ENCODE data around the gene MALL.
"Not testable (repeated sequence)": the region's sequence is repeated elsewhere in the genome, so short reads cannot be mapped to it uniquely, and the experiment has no call there.

MALL gene

GRCh38 chr2:110097506-110098220 lies 18.0 kb downstream of the MALL start:
- DNase-seq = no peak

GRCh38 chr2:110095994-110096633 lies 19.5 kb downstream of the MALL start:
- no peak for DNase-seq

- not testable (repeated sequence) for DNase-seq
These were observed 20.6 kb downstream of the MALL start for GRCh38 chr2:110094884-110095534.

- DNase-seq = not testable (repeated sequence)
These were observed 21.7 kb downstream of the MALL start for GRCh38 chr2:110093924-110094323.

GRCh38 chr2:110090164-110090563 lies 25.5 kb downstream of the MALL start:
- not testable (repeated sequence) for DNase-seq

- not testable (repeated sequence) for DNase-seq
These were observed 31.9 kb downstream of the MALL start for GRCh38 chr2:110083757-110084156.

- not testable (repeated sequence) for DNase-seq
These were observed 32.5 kb downstream of the MALL start for GRCh38 chr2:110083162-110083561.

GRCh38 chr2:110078104-110078503 lies 37.5 kb downstream of the MALL start:
- DNase-seq = not testable (repeated sequence)

GRCh38 chr2:110075896-110076295 lies 39.7 kb downstream of the MALL start:
- DNase-seq = not testable (repeated sequence)

- not testable (repeated sequence) for DNase-seq
These were observed 45.8 kb downstream of the MALL start for GRCh38 chr2:110069869-110070268.

GRCh38 chr2:110068153-110068552 lies 47.5 kb downstream of the MALL start:
- DNase-seq = not testable (repeated sequence)

GRCh38 chr2:110062332-110062731 lies 53.3 kb downstream of the MALL start:
- not testable (repeated sequence) for DNase-seq

GRCh38 chr2:110060550-110060949 lies 55.1 kb downstream of the MALL start:
- DNase-seq = not testable (repeated sequence)

- DNase-seq = not testable (repeated sequence)
These were observed 55.8 kb downstream of the MALL start for GRCh38 chr2:110059694-110060358.

GRCh38 chr2:110059009-110059693 lies 56.5 kb downstream of the MALL start:
- not testable (repeated sequence) for DNase-seq

- DNase-seq = not testable (repeated sequence)
These were observed 57.6 kb downstream of the MALL start for GRCh38 chr2:110058034-110058433.

- not testable (repeated sequence) for DNase-seq
These were observed 59.7 kb downstream of the MALL start for GRCh38 chr2:110055819-110056408.

GRCh38 chr2:110054521-110055407 lies 60.9 kb downstream of the MALL start:
- DNase-seq = not testable (repeated sequence)

GRCh38 chr2:110053688-110054087 lies 61.9 kb downstream of the MALL start:
- not testable (repeated sequence) for DNase-seq

- not testable (repeated sequence) for DNase-seq
These were observed 63.5 kb downstream of the MALL start for GRCh38 chr2:110052166-110052565.

GRCh38 chr2:110050222-110050621 lies 65.4 kb downstream of the MALL start:
- not testable (repeated sequence) for DNase-seq
